Measurements from ENCODE around the gene SOCS1. TPM values are rescaled to one million over a fixed set of nuclear protein-coding genes. Genes with fewer than 3 reads are reported as not detected.

The SOCS1 gene
- total and polyA plus RNA-seq, 5 experiments from 2014 or later = 13.5 to 24.0 (median 15.8) TPM

- Mint-ChIP-seq H3K4me1 (peaks cover 0 to 12% (median 3%) of the 10 kb centered on the region in 4 donors), H3K4me3 (no peak overlapping the region), H3K36me3 (no peaks in the 10 kb centered on the region), H3K9me3 (no peaks in the 10 kb centered on the region), H3K27me3 (no peaks in the 10 kb centered on the region), H3K27ac (peak overlapping the region in 1 of 10 donors; percentile 45)
- POLR2A ChIA-PET = interaction anchor here (0.6 to 0.7 kb wide), 2 partner anchors 20 to 55 kb away, joined by 3 read pairs; no protein-coding TSS in a partner anchor
- no peak for DNase-seq
- ATAC-seq = no peak
These were observed 23.0 kb upstream of the SOCS1 start for GRCh38 chr16:11278681-11279628.

- H3K4me3 Mint-ChIP-seq = no peak overlapping the region
- POLR2A ChIA-PET = no interaction called here
- H3K27me3 Mint-ChIP-seq = no peaks in the 10 kb centered on the region
- H3K4me1 Mint-ChIP-seq = peaks cover 0 to 12% (median 2%) of the 10 kb centered on the region in 4 donors
- H3K27ac Mint-ChIP-seq = no peak overlapping the region
- DNase-seq (no peak), ATAC-seq (no peak)
- H3K36me3 Mint-ChIP-seq = no peaks in the 10 kb centered on the region
- no peaks in the 10 kb centered on the region for H3K9me3 Mint-ChIP-seq
These were observed 21.8 kb upstream of the SOCS1 start for GRCh38 chr16:11277607-11278337.

DNA sequence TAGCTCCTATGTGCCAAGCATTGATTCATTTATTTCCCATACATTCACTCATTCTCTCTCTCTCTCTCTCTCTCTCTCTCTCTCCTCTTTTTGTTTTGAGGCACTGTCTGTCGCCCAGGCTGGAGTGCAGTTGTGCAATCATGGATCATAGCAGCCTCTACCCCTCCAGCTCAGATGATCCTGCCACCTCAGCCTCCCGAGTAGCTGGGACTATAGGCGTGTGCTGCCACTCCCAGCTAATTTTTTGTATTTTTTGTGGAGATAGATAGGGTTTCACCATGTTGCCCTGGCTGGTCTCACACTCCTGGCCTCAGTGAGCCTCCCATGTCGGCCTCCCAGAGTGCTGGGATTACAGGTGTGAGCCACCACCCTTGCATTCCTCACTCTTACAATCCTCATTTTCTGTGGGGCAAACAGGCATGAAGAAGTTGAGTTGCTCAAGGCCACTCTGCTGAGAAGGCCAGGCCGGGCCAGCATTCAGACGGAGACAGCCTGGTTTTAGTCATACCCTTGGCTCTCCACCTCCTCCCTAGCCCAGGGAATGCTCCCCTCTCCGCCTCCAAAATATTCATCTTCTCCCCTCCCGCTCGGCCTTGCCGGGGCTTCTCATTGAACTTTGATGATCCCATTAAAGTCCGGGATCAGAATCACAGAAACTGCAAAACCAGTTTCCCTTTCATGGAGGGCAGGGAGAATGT, 21.0 kb upstream of the SOCS1 start:
- peak in 1 of 10 donors; percentile 50 for DNase-seq
- POLR2A ChIA-PET = no interaction called here
- no peak overlapping the region for H3K27ac Mint-ChIP-seq

GRCh38 chr16:11276143-11276895, 20.3 kb upstream of the SOCS1 start, which contains the start of gene PRM2:
TSS of gene PRM2 (minus strand) at chr16:11276480. CDS start at chr16:11276370, 110 bp downstream.
- H3K9me3 Mint-ChIP-seq = no peaks in the 10 kb centered on the region
- peaks cover 0 to 12% (median 2%) of the 10 kb centered on the region in 4 donors for H3K4me1 Mint-ChIP-seq
- no peaks in the 10 kb centered on the region for H3K36me3 Mint-ChIP-seq
- no peaks in the 10 kb centered on the region for H3K27me3 Mint-ChIP-seq
- H3K4me3 Mint-ChIP-seq = no peak within 1 kb of the TSS
- H3K27ac Mint-ChIP-seq = no peak within 1 kb of the TSS
- DNase-seq (peak in 1 of 10 donors; percentile 32), ATAC-seq (no peak)
- POLR2A ChIA-PET = no interaction called here

More for the DNA sequence above, 21.0 kb upstream of the SOCS1 start:
- no peaks in the 10 kb centered on the region for H3K9me3 Mint-ChIP-seq
- ATAC-seq = no peak
- H3K4me1 Mint-ChIP-seq = peaks cover 0 to 12% (median 2%) of the 10 kb centered on the region in 4 donors
- no peaks in the 10 kb centered on the region for H3K36me3 Mint-ChIP-seq
- no peaks in the 10 kb centered on the region for H3K27me3 Mint-ChIP-seq
- H3K4me3 Mint-ChIP-seq = no peak overlapping the region

DNA sequence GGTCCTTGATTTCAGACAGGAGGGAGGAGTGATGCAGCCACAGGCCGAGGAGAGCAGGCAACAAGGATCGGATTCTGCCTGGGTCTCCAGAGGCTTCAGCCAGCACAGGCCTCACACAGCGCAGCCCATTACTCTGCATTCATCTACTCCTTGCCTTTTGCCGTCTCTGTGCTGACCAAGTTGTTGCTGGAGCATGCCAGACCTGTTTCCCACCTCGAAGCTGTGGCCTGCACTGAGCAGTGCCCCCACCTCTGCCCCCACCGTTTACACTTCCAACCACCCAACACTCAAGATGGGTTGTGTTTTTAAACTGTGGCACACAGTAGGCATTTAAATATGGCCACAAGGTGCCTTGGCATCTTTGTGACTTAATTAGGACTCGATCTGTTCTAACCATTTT, 19.0 kb upstream of the SOCS1 start:
- Mint-ChIP-seq H3K27me3 (no peaks in the 10 kb centered on the region), H3K9me3 (no peaks in the 10 kb centered on the region), H3K27ac (peak overlapping the region in 1 of 10 donors; percentile 1), H3K4me1 (peaks cover 0 to 12% (median 2%) of the 10 kb centered on the region in 4 donors), H3K36me3 (no peaks in the 10 kb centered on the region), H3K4me3 (no peak overlapping the region)
- DNase-seq (peak in 1 of 10 donors; percentile 14), ATAC-seq (no peak)
- POLR2A ChIA-PET = no interaction called here

- Mint-ChIP-seq H3K27me3 (no peaks in the 10 kb centered on the region), H3K4me1 (peaks cover 0 to 2% (median 2%) of the 10 kb centered on the region in 4 donors), H3K36me3 (no peaks in the 10 kb centered on the region), H3K9me3 (no peaks in the 10 kb centered on the region), H3K27ac (no peak overlapping the region), H3K4me3 (no peak overlapping the region)
- POLR2A ChIA-PET = interaction anchor here (0.8 to 1.0 kb wide), 2 partner anchors 18 to 20 kb away, joined by 3 to 4 read pairs; partner anchors contain the start of gene SOCS1
- ATAC-seq (no peak), DNase-seq (peak in 1 of 10 donors; percentile 18)
These were observed 17.8 kb upstream of the SOCS1 start for GRCh38 chr16:11273721-11274324.

DNA sequence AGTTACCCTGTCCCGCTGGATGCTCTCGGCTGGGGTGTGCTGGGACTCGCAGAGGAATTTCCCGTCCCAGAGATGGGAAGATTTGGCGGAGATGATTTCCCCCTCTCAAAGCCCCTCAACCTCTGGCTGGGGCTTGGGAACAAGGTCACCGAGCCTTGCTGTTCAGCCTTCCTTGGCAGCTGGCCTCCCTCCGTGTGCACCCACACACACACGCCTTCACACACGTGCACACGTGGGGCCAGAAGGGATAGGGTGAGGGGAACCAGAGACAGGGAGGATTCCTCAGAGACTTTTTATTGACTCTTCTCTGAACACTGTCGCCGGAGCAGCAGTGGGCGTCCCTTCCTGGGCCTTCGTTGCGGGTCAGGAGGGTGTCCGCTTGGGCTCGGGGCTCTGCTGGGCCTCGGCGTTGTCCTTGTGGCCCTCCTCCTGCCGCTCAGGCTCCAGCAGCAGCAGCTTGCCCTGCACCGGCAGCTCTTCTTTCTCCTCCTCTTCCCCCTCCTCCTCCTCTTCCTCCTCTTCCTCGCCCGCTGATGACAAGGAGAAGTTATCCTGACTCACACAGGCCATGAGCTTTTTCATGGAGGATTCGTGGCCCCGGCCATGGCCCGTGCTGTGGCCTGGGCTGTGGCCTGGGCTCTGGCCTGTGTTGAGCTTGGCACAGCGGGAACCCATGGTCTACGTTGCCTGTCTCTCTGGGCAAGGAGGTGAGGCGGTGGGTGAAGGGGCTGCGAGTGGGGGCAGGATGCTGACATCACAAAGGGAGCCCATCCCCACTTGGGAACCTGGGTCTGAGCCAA, 17.1 kb upstream of the SOCS1 start, which contains the start of gene PRM3:
TSS of gene PRM3 (minus strand) at position 709 of the 800 bp plus-strand sequence. CDS start at position 675, 34 bp downstream.
- DNase-seq (peak in 1 of 10 donors; percentile 44), ATAC-seq (no peak)
- Mint-ChIP-seq H3K27ac (peak within 1 kb of the TSS in 2 of 10 donors; percentile 12 to 21), H3K4me1 (peaks cover 0 to 2% (median under 1%) of the 10 kb centered on the region in 4 donors), H3K9me3 (peaks cover 0 to 2% (median 0%) of the 10 kb centered on the region in 9 donors), H3K27me3 (no peaks in the 10 kb centered on the region), H3K4me3 (no peak within 1 kb of the TSS), H3K36me3 (no peaks in the 10 kb centered on the region)
- POLR2A ChIA-PET = interaction anchor here (0.8 kb wide), 1 partner anchor 21 kb away, joined by 4 read pairs; no protein-coding TSS in a partner anchor

DNA sequence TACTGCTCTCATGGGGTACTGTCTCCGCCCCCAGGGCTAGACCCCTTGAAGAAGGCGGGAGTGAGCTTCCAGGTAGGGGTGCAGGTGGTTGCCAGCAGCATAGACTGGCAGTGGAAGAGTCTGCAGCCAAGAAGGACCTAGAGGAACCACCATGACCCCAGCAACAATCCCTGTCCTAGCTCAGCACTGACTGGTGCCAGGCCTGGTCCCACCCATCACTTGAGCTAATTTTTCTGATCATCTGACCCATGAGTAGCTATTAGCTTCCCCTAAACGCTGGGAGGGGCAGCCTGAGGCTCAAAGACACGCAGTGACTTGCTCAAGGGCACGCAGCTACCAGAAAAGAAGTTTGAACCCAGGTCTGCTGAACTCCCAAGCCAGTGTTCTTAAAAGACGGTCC, 16.5 kb upstream of the SOCS1 start:
- Mint-ChIP-seq H3K4me3 (no peak overlapping the region), H3K27me3 (no peaks in the 10 kb centered on the region), H3K9me3 (peaks cover 0 to 2% (median 0%) of the 10 kb centered on the region in 9 donors), H3K4me1 (peaks cover 0 to 2% (median under 1%) of the 10 kb centered on the region in 4 donors), H3K36me3 (no peaks in the 10 kb centered on the region), H3K27ac (peak overlapping the region in 2 of 10 donors; percentile 21 to 60)
- peak in 1 of 10 donors; percentile 53 for DNase-seq
- POLR2A ChIA-PET = interaction anchor here (0.6 kb wide), 1 partner anchor 19 kb away, joined by 3 read pairs; no protein-coding TSS in a partner anchor
- no peak for ATAC-seq

DNA sequence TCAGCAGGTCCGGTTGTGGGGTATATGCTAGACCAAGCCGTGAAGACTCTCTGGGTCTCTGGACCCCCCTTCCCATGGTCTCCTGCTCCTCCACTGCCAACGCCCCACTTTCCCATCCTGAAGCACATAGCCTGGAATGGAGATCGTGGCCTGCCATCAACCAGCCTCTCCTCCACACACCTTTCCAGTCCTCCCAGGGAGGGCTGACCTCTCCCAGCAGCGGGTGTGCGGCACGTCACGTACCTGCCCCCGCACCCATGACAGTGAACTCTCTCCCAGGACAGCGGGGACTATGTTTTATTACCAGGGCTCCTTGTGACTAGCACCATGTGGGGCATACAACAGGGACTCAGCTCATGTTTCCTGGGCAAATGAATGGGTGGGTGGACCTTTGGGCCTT, 15.6 kb upstream of the SOCS1 start:
- POLR2A ChIA-PET = no interaction called here
- H3K27ac Mint-ChIP-seq = no peak overlapping the region

GRCh38 chr16:11270602-11271162, 14.7 kb upstream of the SOCS1 start:
- Mint-ChIP-seq H3K27ac (peak overlapping the region in 1 of 10 donors; percentile 1), H3K4me3 (no peak overlapping the region), H3K4me1 (peaks cover 0 to 2% (median 0%) of the 10 kb centered on the region in 4 donors), H3K27me3 (no peaks in the 10 kb centered on the region), H3K9me3 (peaks cover 0 to 2% (median 0%) of the 10 kb centered on the region in 9 donors), H3K36me3 (no peaks in the 10 kb centered on the region)
- no peak for DNase-seq
- no peak for ATAC-seq
- POLR2A ChIA-PET = no interaction called here

More for the DNA sequence above, 15.6 kb upstream of the SOCS1 start:
- DNase-seq (no peak), ATAC-seq (no peak)
- Mint-ChIP-seq H3K4me1 (peaks cover 0 to 2% (median 0%) of the 10 kb centered on the region in 4 donors), H3K36me3 (no peaks in the 10 kb centered on the region), H3K9me3 (peaks cover 0 to 2% (median 0%) of the 10 kb centered on the region in 9 donors), H3K4me3 (no peak overlapping the region), H3K27me3 (no peaks in the 10 kb centered on the region)

All from naive thymus-derived CD8-positive, alpha-beta T cell (primary cell).